Gastrocnemius medialis (tissue), 4 donors: ENCODE measurements around the gene CTSD.

Source experiments
- CTCF ChIP-seq, 5 experiments: fragments of 450-650 bp in 3 of 5; fragments of 200-600 bp in 2 of 5; sonication (generic) in 2 of 5; IDR thresholded peaks in 4 of 5; conservative IDR thresholded peaks in 1 of 5; 1 replicate in 4 of 5; 2 replicates in 1 of 5; pipeline ENCODE4 v1.5.1; 2016 to 2019; ENCODE audit warnings: antibody characterized with exemption in 5 of 5, mild to moderate bottlenecking in 3 of 5, moderate library complexity in 3 of 5
- POLR2A ChIP-seq, 2 donors: fragments of 450-650 bp; IDR thresholded peaks; one replicate each; pipeline ENCODE4 v1.6.1; 2017; ENCODE audit warnings: antibody characterized with exemption in 2 of 2, mild to moderate bottlenecking in 2 of 2, moderate library complexity in 2 of 2

GRCh38 chr11:1761857-1762536, 1.7 kb downstream of the CTSD start:
- TF ChIP-seq CTCF (IDR thresholded peaks at IDR 0.05 in 4 of 5, conservative IDR thresholded peaks at IDR 0.05 in 1 of 5), result no peak
- TF ChIP-seq POLR2A (IDR thresholded peaks at IDR 0.05), result no peak
